ENCODE data around the gene OTOS. TPM values are rescaled to one million over a fixed set of nuclear protein-coding genes. Genes with fewer than 3 reads are reported as not detected.

OTOS gene
- total RNA-seq, 2 experiments from 2014 or later: not detected

DNA sequence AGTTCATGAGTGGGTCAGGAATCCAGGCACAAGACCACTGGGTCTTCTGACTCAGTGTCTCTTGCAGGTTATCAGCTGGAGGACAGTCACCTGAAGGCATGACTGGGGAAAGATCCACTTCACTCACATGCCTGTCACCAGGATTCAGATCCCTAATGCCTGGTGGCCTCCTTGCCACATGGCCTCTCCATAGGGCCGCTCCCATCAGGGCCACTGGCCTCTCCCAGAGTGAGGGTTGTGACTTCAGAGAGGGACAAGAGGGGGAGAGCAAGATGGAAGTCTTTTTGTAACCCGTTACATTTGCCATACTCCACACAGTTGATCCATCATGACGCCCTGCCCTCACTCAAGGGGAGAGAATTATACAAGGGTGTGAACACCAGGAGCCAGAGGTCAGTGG lies 13.0 kb upstream of the OTOS start:
- ATAC-seq (no peak), DNase-seq (no peak)
- Mint-ChIP-seq H3K36me3 (no peaks in the 10 kb centered on the region), H3K4me3 (no peak overlapping the region), H3K9me3 (ENCODE audit: low read depth) (peaks cover 2% of the 10 kb centered on the region), H3K4me1 (no peaks in the 10 kb centered on the region), H3K27ac (no peak overlapping the region), H3K27me3 (peaks cover 3% of the 10 kb centered on the region)
- CTCF ChIA-PET: interaction anchor here (4.1 kb wide), 1 partner anchor 10 kb away, joined by 17 read pairs; no protein-coding TSS in a partner anchor

DNA sequence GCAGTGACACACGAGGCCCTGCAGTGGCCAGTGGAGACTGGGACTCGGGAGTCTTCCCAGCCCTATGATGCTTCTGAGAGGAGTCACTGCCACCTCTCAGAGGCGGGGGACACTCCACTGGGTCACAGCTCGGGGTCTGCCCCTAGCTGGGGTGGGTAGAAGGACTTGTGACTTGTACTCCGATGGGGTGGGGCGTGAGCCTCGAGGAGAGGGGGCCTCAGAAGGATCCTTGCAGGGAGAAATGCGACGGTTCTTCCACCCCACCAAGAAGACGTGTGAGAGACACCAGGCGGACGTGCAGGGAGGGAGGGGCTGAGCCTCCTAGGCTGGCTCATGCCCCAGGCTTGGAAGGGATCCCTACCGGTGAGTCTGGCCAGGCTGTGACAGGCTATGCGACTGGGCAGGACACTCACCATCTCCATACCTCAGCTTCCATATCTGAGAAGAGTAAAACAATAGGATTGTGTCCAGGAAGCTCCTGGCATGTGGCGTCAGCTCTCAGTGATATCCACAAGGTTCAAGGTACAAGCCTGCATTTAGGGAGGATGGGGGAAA lies 11.1 kb upstream of the OTOS start:
- Mint-ChIP-seq H3K4me1 (no peaks in the 10 kb centered on the region), H3K27ac (no peak overlapping the region), H3K9me3 (ENCODE audit: low read depth) (peaks cover 13% of the 10 kb centered on the region), H3K36me3 (no peaks in the 10 kb centered on the region), H3K4me3 (no peak overlapping the region), H3K27me3 (peaks cover 3% of the 10 kb centered on the region)
- no peak for DNase-seq
- CTCF ChIA-PET: interaction anchor here (0.9 to 4.1 kb wide), 2 partner anchors 8 to 10 kb away, joined by 3 to 17 read pairs; no protein-coding TSS in a partner anchor
- ATAC-seq: no peak

DNA sequence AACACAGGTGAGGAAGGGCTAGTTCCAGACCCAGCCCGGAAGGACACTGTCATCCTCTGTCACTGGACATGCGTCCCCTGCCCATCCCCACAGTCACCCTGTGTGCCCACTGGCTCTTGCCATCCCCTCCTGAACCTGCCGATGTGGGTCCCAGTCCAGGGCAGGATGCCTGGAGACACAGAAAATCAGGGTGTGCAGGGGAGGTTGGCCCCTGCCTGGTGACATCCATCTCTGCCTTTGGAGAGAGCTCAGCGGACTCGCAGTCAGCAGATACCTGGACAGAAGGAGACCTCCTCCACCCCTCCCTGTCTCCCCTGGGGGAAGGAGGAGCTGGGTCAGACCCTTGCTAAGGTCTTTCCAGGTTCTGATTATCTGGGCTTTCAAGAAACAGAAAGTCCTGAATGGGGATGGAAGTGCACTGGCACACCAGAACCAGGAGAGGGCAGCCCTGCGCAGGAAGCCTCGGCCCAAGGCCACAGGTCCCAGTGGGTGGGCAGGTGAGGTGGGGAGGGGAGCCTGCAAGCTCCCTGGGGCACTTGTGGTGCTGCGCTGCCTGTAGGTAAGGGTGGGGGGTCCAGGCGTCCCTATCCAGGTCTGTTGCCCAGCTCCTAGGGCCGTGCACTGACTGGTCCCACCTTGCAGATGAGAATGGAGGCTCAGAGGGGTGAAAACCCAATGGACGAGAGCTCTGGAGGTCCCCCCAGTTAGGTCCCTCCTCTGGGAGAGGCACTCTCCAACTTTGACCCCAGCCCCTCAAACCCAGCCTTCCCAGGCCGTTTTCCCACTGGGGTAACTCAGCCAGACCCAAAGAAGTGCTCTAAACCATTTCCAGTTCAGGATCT lies 9.7 kb upstream of the OTOS start:
- H3K27ac Mint-ChIP-seq: no peak overlapping the region
- ATAC-seq (peak; percentile 54), DNase-seq (peak; percentile 48)
- H3K4me1 Mint-ChIP-seq: no peaks in the 10 kb centered on the region
- H3K27me3 Mint-ChIP-seq: peaks cover 3% of the 10 kb centered on the region
- peaks cover 13% of the 10 kb centered on the region for H3K9me3 Mint-ChIP-seq (ENCODE audit: low read depth)
- CTCF ChIA-PET: interaction anchor here (0.9 to 1.4 kb wide), 3 partner anchors 9 to 216 kb away, joined by 3 to 8 read pairs (median 3); no protein-coding TSS in a partner anchor
- no peak overlapping the region for H3K4me3 Mint-ChIP-seq
- H3K36me3 Mint-ChIP-seq: no peaks in the 10 kb centered on the region

DNA sequence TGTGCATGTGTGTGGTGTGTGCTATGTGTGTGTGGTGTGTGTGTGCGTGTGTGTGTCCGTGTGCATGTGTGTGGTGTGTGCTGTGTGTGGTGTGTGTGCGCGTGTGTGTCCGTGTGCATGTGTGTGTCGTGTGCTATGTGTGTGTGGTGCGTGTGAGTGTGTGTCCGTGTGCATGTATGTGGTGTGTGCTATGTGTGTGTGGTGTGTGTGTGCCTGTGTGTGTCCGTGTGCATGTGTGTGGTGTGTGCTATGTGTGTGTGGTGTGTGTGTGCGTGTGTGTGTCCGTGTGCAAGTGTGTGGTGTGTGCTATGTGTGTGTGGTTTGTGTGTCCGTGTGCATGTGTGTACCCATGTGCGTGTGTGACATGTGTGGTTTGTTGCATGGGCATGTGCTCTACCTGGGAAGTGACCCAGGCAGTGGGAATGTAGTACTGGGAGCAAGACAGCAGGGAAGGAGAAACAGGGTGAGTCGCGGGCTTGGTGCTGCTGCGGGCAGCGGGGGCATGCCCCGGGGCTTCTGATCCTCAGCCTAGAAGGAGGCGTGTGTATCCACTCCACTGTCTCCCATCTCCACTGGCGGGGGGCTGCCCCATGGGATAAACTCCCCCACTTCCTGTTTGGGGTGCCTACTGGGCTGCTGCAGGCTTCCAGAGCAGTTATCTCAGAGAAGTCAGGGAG lies 7.6 kb upstream of the OTOS start:
- DNase-seq (no peak), ATAC-seq (no peak)
- CTCF ChIA-PET: no interaction called here
- peaks cover 3% of the 10 kb centered on the region for H3K27me3 Mint-ChIP-seq
- H3K9me3 Mint-ChIP-seq (ENCODE audit: low read depth): peaks cover 12% of the 10 kb centered on the region
- H3K4me1 Mint-ChIP-seq: no peaks in the 10 kb centered on the region
- no peaks in the 10 kb centered on the region for H3K36me3 Mint-ChIP-seq
- H3K27ac Mint-ChIP-seq: no peak overlapping the region
- H3K4me3 Mint-ChIP-seq: no peak overlapping the region

DNA sequence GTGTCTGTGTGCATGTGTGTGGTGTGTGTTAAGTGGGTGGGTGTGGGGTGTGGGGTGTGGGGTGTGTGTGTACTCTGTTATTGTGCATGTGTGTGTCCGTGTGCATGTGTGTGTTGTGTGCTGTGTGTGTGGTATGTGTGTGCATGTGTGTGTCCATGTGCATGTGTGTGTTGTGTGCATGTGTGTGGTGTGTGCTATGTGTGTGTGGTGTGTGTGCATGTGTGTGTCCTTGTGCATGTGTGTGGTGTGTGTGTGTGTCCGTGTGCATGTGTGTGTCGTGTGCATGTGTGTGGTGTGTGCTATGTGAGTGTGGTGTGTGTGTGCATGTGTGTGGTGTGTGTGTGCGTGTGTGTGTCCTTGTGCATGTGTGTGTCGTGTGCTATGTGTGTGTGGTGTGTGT lies 6.9 kb upstream of the OTOS start:
- H3K9me3 Mint-ChIP-seq (ENCODE audit: low read depth): peaks cover 11% of the 10 kb centered on the region
- H3K36me3 Mint-ChIP-seq: no peaks in the 10 kb centered on the region
- H3K27me3 Mint-ChIP-seq: peaks cover 3% of the 10 kb centered on the region
- no peak overlapping the region for H3K27ac Mint-ChIP-seq
- H3K4me3 Mint-ChIP-seq: no peak overlapping the region
- H3K4me1 Mint-ChIP-seq: no peaks in the 10 kb centered on the region
- DNase-seq: no peak
- CTCF ChIA-PET: no interaction called here
- no peak for ATAC-seq

DNA sequence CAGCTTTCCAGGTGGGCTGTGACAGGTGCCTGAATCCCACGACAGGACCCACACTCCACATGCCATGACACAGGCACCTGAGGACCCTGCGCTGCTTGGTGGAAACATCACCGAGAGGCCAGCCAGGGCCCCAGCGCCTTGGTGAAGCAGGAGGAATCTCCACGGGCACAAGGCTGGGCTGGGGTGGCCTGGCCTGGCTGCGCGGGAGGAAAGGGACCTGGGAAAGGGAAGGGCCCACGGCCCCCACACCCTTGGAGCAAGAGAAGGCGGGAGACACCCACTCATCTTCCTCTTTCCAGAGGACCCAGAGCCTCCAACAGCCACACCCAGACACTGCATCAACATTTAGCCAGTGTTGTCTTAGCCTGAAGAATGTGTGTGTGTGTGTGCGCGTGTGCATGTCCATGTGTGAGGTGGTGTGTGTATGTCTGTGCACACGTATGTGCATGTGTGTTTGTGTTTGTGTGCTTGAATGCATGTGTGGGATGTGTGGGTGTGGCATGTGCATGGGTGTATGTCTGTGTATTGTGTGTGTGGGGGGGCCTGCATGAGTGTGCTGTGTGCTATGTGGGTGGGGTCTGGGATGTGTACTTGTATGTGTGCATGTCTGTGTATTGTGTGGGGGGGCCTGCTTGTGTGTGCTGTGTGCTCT lies 6.3 kb upstream of the OTOS start:
- H3K27ac Mint-ChIP-seq: no peak overlapping the region
- H3K27me3 Mint-ChIP-seq: peaks cover 7% of the 10 kb centered on the region
- no peaks in the 10 kb centered on the region for H3K4me1 Mint-ChIP-seq
- H3K4me3 Mint-ChIP-seq: no peak overlapping the region
- no peak for ATAC-seq
- H3K36me3 Mint-ChIP-seq: no peaks in the 10 kb centered on the region
- CTCF ChIA-PET: interaction anchor here (2.0 kb wide), 1 partner anchor 85 kb away, joined by 11 read pairs; no protein-coding TSS in a partner anchor
- DNase-seq: no peak
- peaks cover 11% of the 10 kb centered on the region for H3K9me3 Mint-ChIP-seq (ENCODE audit: low read depth)

DNA sequence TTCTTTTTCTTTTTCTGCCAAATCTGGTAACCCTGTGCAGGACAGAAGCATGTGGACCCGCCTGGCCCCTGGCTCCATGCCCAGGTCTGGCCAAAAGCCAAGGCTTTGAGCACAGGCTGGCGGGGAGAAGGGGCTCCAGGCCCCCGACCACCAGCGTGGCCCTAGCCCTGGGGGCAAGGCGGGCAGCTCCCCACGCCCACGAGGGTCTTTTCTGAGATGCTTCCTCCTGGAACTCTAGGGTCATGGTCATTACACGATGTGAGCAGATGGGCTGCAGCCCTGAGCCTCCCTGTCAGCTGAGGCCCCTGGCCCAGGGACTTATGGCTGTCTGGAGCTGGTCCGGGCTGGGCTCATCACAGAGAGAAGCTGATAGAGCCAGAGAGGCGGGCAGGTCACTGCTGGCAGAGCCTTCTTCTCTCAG lies 5.7 kb upstream of the OTOS start:
- H3K36me3 Mint-ChIP-seq: no peaks in the 10 kb centered on the region
- H3K27ac Mint-ChIP-seq: no peak overlapping the region
- H3K27me3 Mint-ChIP-seq: peaks cover 5% of the 10 kb centered on the region
- DNase-seq (no peak), ATAC-seq (no peak)
- no peaks in the 10 kb centered on the region for H3K4me1 Mint-ChIP-seq
- peaks cover 11% of the 10 kb centered on the region for H3K9me3 Mint-ChIP-seq (ENCODE audit: low read depth)
- CTCF ChIA-PET: interaction anchor here (2.0 kb wide), 1 partner anchor 85 kb away, joined by 11 read pairs; no protein-coding TSS in a partner anchor
- no peak overlapping the region for H3K4me3 Mint-ChIP-seq

DNA sequence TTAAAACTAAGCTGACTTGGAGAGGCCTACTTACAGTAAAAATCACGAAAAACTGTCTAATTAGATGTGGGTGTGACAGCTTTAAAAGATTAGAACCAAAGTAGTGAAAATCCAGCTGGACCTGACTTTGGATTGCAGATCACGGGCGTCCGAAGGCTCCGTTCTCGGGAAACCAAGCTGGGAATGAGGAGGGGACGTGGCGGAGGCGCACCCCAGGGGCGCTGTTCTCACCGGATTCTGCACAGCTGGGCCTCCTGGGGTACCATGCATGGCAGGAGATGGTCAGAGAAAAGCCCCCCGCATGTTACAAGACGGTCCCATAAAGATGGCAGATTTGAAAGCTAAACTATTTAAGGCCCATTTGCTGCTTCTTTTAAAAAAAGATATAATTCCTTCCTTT lies 5.0 kb upstream of the OTOS start:
- Mint-ChIP-seq H3K27me3 (peaks cover 5% of the 10 kb centered on the region), H3K36me3 (no peaks in the 10 kb centered on the region), H3K27ac (no peak overlapping the region), H3K4me1 (no peaks in the 10 kb centered on the region), H3K9me3 (ENCODE audit: low read depth) (peaks cover 11% of the 10 kb centered on the region), H3K4me3 (no peak overlapping the region)
- CTCF ChIA-PET: interaction anchor here (0.7 to 2.0 kb wide), 2 partner anchors 84 to 86 kb away, joined by 3 to 11 read pairs; no protein-coding TSS in a partner anchor
- ATAC-seq (no peak), DNase-seq (no peak)

DNA sequence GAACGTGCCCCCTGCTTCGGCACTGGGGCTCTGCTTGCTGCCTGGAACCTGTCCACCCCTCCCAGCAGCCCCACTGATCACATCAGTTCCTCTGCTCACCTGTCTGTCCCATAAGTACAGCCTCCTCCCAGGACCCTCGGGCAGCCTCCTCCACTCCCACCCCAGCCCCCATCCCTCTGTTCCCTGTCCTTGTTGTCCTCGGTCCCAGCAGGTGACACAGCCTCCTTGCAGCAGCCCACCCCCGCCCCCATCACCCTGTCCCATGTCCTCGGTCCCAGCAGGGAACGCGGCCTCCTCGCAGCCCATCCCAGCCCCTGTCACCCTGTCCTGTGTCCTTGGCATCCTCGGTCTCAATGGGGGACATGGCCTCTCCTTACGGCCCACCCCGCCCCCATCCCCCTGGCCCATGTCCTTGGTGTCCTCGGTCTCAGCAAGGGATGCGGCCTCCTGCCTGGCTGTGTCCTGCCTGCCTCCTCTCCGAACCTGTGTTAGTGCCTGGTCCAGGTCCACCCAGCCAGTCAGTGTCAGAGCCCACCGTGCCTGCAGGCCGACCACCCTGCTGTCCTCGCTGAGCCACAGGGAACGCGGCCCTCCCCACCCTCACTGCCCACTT lies 4.3 kb upstream of the OTOS start:
- peaks cover 11% of the 10 kb centered on the region for H3K9me3 Mint-ChIP-seq (ENCODE audit: low read depth)
- ATAC-seq (no peak), DNase-seq (no peak)
- H3K4me1 Mint-ChIP-seq: no peaks in the 10 kb centered on the region
- CTCF ChIA-PET: interaction anchor here (0.7 to 7.0 kb wide), 8 partner anchors 8 to 292 kb away, joined by 3 to 90 read pairs (median 5); partner anchors contain the start of gene COPS9
- no peaks in the 10 kb centered on the region for H3K36me3 Mint-ChIP-seq
- H3K27me3 Mint-ChIP-seq: peaks cover 5% of the 10 kb centered on the region
- no peak overlapping the region for H3K4me3 Mint-ChIP-seq
- H3K27ac Mint-ChIP-seq: no peak overlapping the region

DNA sequence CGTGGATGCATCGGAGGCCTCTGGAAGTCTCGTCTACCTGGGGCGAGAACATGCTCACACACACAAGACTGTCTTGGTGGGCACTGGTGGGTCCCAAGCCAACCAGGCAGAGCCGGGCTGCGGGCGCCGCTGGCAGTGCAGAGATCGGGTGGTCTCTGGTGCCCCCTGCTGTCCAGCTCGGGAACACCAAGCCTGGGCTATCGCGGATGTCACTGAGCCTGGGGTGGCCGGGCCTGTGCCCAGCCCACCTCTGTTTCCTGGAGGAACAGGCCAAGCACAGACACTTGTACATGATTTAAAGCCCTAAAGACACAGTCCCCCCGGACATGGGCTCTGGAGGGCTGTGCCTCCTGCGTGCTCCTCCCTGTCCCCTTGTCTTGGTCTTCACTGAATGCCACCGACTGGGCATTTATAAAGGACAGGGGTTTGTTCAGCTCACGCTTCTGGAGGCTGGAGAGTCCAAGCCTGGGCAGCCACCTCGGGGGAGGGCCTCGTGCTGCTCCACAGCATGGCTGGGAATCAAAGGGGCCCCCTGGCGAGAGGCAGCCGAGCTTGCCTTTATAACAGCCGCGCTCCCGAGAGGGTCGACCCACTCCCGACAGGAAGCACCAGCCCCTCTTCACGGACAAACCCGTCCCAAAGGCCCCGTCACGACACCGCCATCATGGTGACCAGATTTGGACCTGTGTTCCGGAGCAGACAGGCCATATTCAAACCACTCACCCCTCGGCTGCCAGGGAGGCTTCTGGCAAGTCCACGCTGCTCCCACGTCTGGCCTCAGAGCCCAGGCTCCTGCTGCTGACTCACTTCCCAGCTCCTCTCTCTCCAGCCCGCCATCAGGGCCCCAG lies 3.6 kb upstream of the OTOS start:
- H3K4me3 Mint-ChIP-seq: no peak overlapping the region
- H3K9me3 Mint-ChIP-seq (ENCODE audit: low read depth): peaks cover 11% of the 10 kb centered on the region
- H3K4me1 Mint-ChIP-seq: no peaks in the 10 kb centered on the region
- CTCF ChIA-PET: interaction anchor here (0.8 to 7.0 kb wide), 14 partner anchors 8 to 742 kb away, joined by 3 to 90 read pairs (median 4); partner anchors contain the start of gene COPS9
- ATAC-seq: peak; percentile 87
- no peaks in the 10 kb centered on the region for H3K36me3 Mint-ChIP-seq
- H3K27me3 Mint-ChIP-seq: peaks cover 5% of the 10 kb centered on the region
- H3K27ac Mint-ChIP-seq: no peak overlapping the region
- peak; percentile 80 for DNase-seq

DNA sequence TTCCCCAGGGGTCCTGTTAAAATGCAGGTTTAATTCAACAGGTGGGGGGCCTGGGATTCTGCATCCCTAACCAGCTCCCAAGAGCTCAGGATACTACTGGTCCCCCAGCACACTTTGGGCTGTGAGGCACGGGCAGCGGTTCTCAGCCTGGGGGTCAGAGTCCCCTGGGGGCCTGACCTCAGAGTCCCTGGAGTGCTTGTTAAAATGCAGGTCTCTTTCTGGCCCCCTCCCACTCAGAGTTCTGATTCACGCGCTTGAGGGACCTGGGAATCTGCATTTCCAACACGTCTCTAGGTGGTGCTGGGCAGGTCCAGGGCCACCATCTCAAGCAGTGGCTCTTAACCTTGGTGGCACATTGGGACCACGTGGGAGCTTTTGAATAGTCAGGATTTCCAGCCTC lies 2.8 kb upstream of the OTOS start:
- Mint-ChIP-seq H3K27me3 (peaks cover 5% of the 10 kb centered on the region), H3K36me3 (no peaks in the 10 kb centered on the region), H3K27ac (no peak overlapping the region), H3K4me1 (no peaks in the 10 kb centered on the region), H3K4me3 (no peak overlapping the region), H3K9me3 (ENCODE audit: low read depth) (peaks cover 11% of the 10 kb centered on the region)
- ATAC-seq (peak; percentile 10), DNase-seq (no peak)
- CTCF ChIA-PET: interaction anchor here (0.9 to 7.0 kb wide), 13 partner anchors 10 to 741 kb away, joined by 3 to 90 read pairs (median 5); partner anchors contain the start of gene NDUFA10

DNA sequence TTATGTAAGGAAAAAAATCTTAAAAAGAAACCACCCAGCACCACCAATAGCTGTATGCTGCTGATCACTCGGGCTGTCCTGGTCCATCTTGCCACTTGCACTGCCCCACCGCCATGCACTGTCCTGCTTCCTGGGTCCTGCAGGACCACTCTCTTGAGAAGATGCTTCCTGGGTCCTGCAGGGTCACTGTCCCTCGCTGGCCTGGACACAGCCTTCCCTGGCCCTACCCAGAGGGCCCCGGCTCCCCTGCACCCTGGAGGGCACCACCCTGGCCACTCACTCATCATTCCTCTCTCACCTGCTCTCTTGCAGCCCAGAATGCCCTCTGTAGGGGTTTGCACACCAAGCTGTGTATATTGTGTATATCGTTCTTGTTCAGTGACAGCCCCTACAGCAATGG lies 2.4 kb upstream of the OTOS start:
- ATAC-seq (no peak), DNase-seq (no peak)
- Mint-ChIP-seq H3K9me3 (ENCODE audit: low read depth) (peaks cover 8% of the 10 kb centered on the region), H3K27ac (no peak overlapping the region), H3K4me1 (no peaks in the 10 kb centered on the region), H3K4me3 (no peak overlapping the region), H3K36me3 (no peaks in the 10 kb centered on the region), H3K27me3 (peaks cover 5% of the 10 kb centered on the region)
- CTCF ChIA-PET: interaction anchor here (0.9 to 7.0 kb wide), 9 partner anchors 10 to 740 kb away, joined by 3 to 90 read pairs (median 6); partner anchors contain the start of gene NDUFA10
